H1 (cell line): ENCODE results near the gene TUG1. TPM values are rescaled to one million over a fixed set of nuclear protein-coding genes. Genes with fewer than 3 reads are reported as not detected.

Experiments
- JUND ChIP-seq: IDR thresholded peaks from 2 replicates; pipeline ENCODE4 v1.6.1; 2011; ENCODE audit warnings: mild to moderate bottlenecking, improper control_type of control experiment, low read length
- RBBP5 ChIP-seq: IDR thresholded peaks from 2 replicates; pipeline ENCODE4 v1.7.1; 2012; ENCODE audit warnings: low read depth, mild to moderate bottlenecking, inconsistent platforms, low read length, moderate library complexity, borderline replicate concordance
- RNF2 ChIP-seq: fragments of 200-900, 300-1000 bp; sonication (generic); IDR thresholded peaks from 2 replicates; pipeline ENCODE4 v1.7.1; 2016; ENCODE audit warnings: borderline replicate concordance, low read depth, mild to moderate bottlenecking, antibody characterized with exemption, low read length; ENCODE audit not compliant: poor library complexity, severe bottlenecking; ENCODE audit errors: missing control alignments
- SIRT6 ChIP-seq: IDR thresholded peaks from one replicate; pipeline ENCODE4 v1.7.1; 2012; ENCODE audit warnings: low read length, inconsistent platforms
- TAF1 ChIP-seq: IDR thresholded peaks from 2 replicates; pipeline ENCODE4 v1.6.1; 2011; ENCODE audit warnings: mild to moderate bottlenecking, low read depth, low read length
- polyA plus RNA-seq, 7 experiments: library from polyadenylated mRNA; depleted of rRNA in 3 of 7; stranded (reverse) in 5 of 7; unstranded in 2 of 7; fragments of >200 nt in 5 of 7; fragments of 200-250 nt in 2 of 7; gene quantifications; 1 replicate in 5 of 7; 2 replicates in 1 of 7; 4 replicates in 1 of 7; pipeline versions ENCODE4 v1.2.1 to v1.2.3, GENCODE V29; 2011 to 2013; ENCODE audit warnings: missing spikeins in 2 of 7, mixed read lengths in 2 of 7
- total RNA-seq: library from RNA; stranded (reverse); fragmentation: NEBNext Ultra II Directional; extraction: Animal tissue kit (Norgen Biotek cat#: 25700); gene quantifications from 2 replicates; pipeline ENCODE4 v1.2.1, GENCODE V29; 2021

TUG1 gene
- total and polyA plus RNA-seq, 2 of the 8 experiments (the other 6 are each of a cell fraction or from before 2014, with no cell fraction given) = 119 to 129 TPM

DNA sequence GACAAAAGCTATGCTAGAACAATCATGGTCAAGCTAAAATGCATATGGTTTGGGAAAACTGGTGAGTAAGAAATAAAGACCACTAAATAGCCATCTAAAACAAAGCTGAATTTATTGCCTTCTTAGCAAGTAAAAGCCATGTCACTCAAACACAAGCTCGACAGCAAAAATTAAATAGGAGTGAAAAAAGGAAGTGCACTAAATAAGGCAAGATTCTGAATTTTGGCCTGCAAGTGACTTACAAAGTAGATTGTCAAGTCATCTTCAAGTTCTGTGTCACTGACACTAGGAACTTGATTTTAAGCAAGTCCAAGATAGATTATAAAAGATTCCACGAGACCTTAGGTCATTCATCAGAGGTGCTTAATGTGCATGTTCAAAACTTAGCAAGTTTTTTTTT lies 27.4 kb downstream of the TUG1 start (continued):
- TF ChIP-seq JUND (no peak), RBBP5 (no peak), SIRT6 (no peak), TAF1 (no peak), RNF2 (no peak)
